H1 (cell line): ENCODE results near the gene NCL. TPM values are rescaled to one million over a fixed set of nuclear protein-coding genes. Genes with fewer than 3 reads are reported as not detected.

Experiments
- CBX5 ChIP-seq: fragments of 300-800, 300-1000 bp; sonication (generic); IDR thresholded peaks from 2 replicates; pipeline ENCODE4 v1.7.1; 2016; ENCODE audit warnings: antibody characterized with exemption, low read length, low read depth
- CHD7 ChIP-seq: fragments of 300-600 bp; sonication (generic); IDR thresholded peaks from 2 replicates; pipeline ENCODE4 v1.7.1; 2012; ENCODE audit warnings: low read length, moderate library complexity, mild to moderate bottlenecking, inconsistent platforms; ENCODE audit not compliant: insufficient replicate concordance
- FOSL1 ChIP-seq: IDR thresholded peaks from 2 replicates; pipeline ENCODE4 v1.6.1; 2011; ENCODE audit warnings: mild to moderate bottlenecking, low read depth, low read length, moderate library complexity; ENCODE audit not compliant: insufficient read depth
- KDM1A ChIP-seq: fragments of 200-600, 300-600 bp; sonication (generic); IDR thresholded peaks from 2 replicates; pipeline ENCODE4 v1.7.1; 2016; ENCODE audit warnings: mild to moderate bottlenecking, low read length, borderline replicate concordance
- PHF8 ChIP-seq: fragments of 200-600 bp; sonication (generic); conservative IDR thresholded peaks from 2 replicates; pipeline ENCODE4 v1.7.1; 2012; ENCODE audit warnings: low read depth, mild to moderate bottlenecking, inconsistent platforms, low read length, moderate library complexity
- POU5F1 ChIP-seq: IDR thresholded peaks from 2 replicates; pipeline ENCODE4 v1.6.1; 2011; ENCODE audit warnings: low read depth, mild to moderate bottlenecking, low read length, moderate library complexity
- SAP30 ChIP-seq: fragments of 300-600 bp; sonication (generic); IDR thresholded peaks from 2 replicates; pipeline ENCODE4 v1.7.1; 2012; ENCODE audit warnings: low read length, moderate library complexity, mild to moderate bottlenecking, inconsistent platforms; ENCODE audit not compliant: insufficient read depth, insufficient replicate concordance
- SIX5 ChIP-seq: IDR thresholded peaks from 2 replicates; pipeline ENCODE4 v1.6.1; 2011; ENCODE audit warnings: mild to moderate bottlenecking, low read depth, low read length
- SRF ChIP-seq: IDR thresholded peaks from 2 replicates; pipeline ENCODE4 v1.6.1; 2011; ENCODE audit warnings: mild to moderate bottlenecking, low read depth, low read length, moderate library complexity
- TBP ChIP-seq: IDR thresholded peaks from 2 replicates; pipeline ENCODE4 v1.6.1; 2011; ENCODE audit warnings: low read depth, low read length, improper control_type of control experiment
- TEAD4 ChIP-seq: IDR thresholded peaks from 2 replicates; pipeline ENCODE4 v1.6.1; 2012; ENCODE audit warnings: low read depth, low read length, inconsistent platforms, mixed read lengths
- polyA plus RNA-seq, 7 experiments: library from polyadenylated mRNA; depleted of rRNA in 3 of 7; stranded (reverse) in 5 of 7; unstranded in 2 of 7; fragments of >200 nt in 5 of 7; fragments of 200-250 nt in 2 of 7; gene quantifications; 1 replicate in 5 of 7; 2 replicates in 1 of 7; 4 replicates in 1 of 7; pipeline versions ENCODE4 v1.2.1 to v1.2.3, GENCODE V29; 2011 to 2013; ENCODE audit warnings: missing spikeins in 2 of 7, mixed read lengths in 2 of 7
- total RNA-seq: library from RNA; stranded (reverse); fragmentation: NEBNext Ultra II Directional; extraction: Animal tissue kit (Norgen Biotek cat#: 25700); gene quantifications from 2 replicates; pipeline ENCODE4 v1.2.1, GENCODE V29; 2021
- TF ChIP-seq, protein P1 (sequence below): IDR thresholded peaks from 2 replicates; pipeline ENCODE4 v1.6.1; 2012; ENCODE audit warnings: inconsistent platforms

Gene NCL
- total and polyA plus RNA-seq, 2 of the 8 experiments (the other 6 are each of a cell fraction or from before 2014, with no cell fraction given): 61.2 to 1,478 TPM

- TF ChIP-seq CHD7: no peak
- no peak for TF ChIP-seq POU5F1
- TF ChIP-seq PHF8: no peak; the same call in 1 of the 2 replicates
- TF ChIP-seq FOSL1: no peak
- no peak for TF ChIP-seq KDM1A
- TF ChIP-seq SIX5: no peak
- no peak; the same call in 1 of the 2 replicates for TF ChIP-seq TBP
- no peak for TF ChIP-seq SAP30
- no peak for TF ChIP-seq SRF
- TF ChIP-seq TEAD4: no peak
- no peak for TF ChIP-seq CBX5
- TF ChIP-seq, protein P1, sequence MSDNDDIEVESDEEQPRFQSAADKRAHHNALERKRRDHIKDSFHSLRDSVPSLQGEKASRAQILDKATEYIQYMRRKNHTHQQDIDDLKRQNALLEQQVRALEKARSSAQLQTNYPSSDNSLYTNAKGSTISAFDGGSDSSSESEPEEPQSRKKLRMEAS: no peak
These were observed 49.5 kb upstream of the NCL start (continued) for GRCh38 chr2:231513746-231514224.
